HG03135 (cell line): ENCODE measurements around the gene SDS.

Experiments used
- ATAC-seq: cut with Tn5 transposase; IDR thresholded peaks from one replicate; pipeline ENCODE4 v1.9.1; 2021; ENCODE audit warnings: mild to moderate bottlenecking, moderate library complexity; ENCODE audit not compliant: unreplicated experiment

SDS gene

DNA sequence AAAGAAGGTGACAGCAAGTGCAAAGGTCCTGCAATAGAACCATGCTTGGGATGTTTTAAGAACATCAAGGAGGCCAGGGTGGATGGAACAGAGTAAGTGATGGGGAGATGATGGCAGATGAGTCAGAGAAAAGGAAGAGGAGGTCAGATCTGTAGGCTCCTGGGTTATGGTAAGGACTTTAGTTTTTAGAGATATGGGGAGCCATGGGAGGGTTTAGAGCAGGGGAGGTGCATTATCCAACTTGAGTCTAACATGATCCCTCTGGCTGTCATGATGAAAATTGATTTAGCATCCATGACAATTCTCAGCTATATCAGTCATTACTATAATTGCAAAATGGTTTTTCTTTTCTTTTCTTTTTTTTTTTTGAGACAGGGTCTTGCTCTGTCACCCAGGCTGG is 52.6 kb downstream of the SDS start:
- ATAC-seq: no peak

DNA sequence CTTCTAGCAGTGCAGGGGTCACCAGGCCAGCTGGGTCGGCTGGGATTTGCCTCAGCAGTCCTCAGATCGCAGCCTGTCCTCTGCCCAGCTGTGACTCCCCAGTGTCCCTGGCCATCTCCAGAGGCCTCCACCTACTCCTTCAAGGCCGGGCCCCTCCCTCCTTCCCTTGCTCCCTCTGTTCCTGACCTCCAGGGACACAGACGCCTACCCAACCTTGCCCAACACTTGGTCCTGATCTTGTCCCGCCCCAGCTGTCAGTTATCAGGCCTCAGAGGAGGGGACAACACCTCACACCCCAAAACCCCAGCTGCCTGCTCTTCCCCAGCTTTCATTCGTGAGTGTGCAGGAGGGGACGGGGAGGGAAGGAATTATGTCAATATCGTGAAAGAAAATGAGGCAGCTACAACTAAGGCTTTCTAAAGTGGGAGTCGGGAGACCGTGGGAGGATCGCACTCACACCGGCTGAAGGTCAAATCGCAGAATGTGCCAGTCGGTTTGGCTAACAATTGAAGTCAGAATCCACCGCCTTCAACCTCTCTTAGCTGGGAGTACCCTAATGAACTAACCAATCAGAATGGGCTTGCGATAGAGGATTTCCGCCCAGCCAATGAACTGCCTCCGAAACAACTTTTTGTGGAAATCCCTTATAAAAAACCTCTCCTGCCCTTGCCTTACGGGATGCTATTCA is 54.7 kb downstream of the SDS start:
- ATAC-seq: no peak

DNA sequence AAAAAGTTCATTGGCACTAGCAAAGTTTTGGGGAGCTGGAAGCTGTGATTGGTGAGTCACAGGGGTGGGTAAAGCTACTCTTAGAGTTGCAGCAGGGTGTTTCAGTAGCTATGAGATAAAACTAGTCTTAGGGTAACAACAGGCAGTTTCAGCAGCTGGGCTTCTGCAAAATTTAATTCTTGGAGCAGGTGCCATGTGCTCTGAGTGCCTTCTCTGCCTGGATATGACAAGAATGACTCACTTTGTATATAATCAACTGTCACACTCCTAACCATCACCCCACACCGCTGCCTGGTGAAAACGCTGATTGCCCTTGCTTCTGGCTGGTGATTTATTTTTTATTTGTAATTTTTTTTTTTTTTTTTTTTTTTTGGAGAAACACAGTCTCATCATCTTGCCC is 55.8 kb downstream of the SDS start:
- ATAC-seq: no peak

DNA sequence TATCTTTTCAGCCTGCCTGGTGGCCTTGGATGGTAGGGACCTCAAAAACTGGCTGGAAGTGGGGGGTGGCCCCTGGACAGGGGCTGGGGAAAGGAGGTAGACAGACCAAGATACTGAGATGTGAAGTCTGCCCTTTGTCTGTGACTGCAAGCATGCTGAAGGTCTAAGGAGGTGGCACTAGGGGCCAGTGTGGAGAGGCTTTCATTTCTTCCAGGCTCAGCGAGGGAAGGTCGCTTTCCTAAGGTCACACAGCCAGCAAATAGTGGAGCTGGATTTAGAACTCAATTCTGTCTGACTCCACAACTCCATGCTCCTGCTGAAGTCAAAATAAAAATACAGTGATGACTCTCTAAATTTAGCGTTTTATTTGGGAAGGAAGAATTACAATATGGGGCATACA is 56.6 kb downstream of the SDS start:
- ATAC-seq: no peak

DNA sequence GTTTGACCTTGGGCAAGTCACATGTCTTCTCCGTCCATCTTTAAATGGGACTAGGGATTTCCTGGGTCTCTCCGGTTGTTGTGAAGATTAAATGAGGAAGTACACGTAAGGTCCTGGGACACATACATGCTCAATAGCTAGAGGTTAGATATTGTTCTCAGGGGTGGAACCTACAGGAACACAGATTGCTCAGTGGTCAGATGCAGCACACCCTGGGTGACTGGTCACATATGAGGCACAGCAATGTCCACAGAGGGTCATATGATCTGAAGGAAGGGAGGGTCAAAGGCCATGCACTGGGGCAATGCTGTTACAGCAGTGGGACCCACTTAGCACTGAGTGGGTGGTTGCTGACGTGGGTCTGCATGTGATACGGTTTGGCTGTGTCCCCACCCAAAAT is 57.3 kb downstream of the SDS start:
- ATAC-seq: no peak

DNA sequence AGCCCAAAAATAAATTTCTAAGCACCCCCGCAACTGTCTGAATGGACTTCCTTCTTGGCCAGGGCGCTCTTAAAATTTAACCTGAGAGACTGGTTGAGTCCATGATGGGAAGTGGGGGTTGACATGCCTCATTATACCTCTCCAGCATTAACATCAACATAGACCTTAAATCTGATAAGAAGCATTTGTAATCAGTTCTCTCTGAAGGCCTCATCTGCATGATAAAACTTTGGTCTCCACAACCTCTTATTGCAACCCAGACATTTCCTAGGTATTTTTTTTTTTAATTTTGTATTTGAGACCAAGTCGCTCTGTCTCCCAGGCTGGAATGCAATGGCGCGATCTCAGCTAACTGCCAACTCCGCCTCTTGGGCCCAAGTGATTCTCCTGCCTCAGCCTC is 58.4 kb downstream of the SDS start:
- no peak for ATAC-seq
